GM12892 (cell line): ENCODE measurements around the gene NDST4.

ENCODE experiments used
- POLR2A ChIP-seq: IDR thresholded peaks from 2 replicates; pipeline ENCODE4 v1.6.1; 2011; ENCODE audit warnings: low read depth, low read length, control low read depth
- POLR2AphosphoS5 ChIP-seq: IDR thresholded peaks from 2 replicates; pipeline ENCODE4 v1.6.1; 2011; ENCODE audit warnings: low read depth, low read length, control low read depth
- TAF1 ChIP-seq: IDR thresholded peaks from 2 replicates; pipeline ENCODE4 v1.6.1; 2011; ENCODE audit warnings: low read depth, mild to moderate bottlenecking, control low read depth, low read length, borderline replicate concordance

GRCh38 chr4:114839986-114840385 is 273.4 kb downstream of the NDST4 start:
- TF ChIP-seq POLR2A (no peak), POLR2AphosphoS5 (no peak), TAF1 (no peak)
